Keratinocyte (primary cell): Measurements from ENCODE around the gene CAMK2G. TPM values are rescaled to one million over a fixed set of nuclear protein-coding genes. Genes with fewer than 3 reads are reported as not detected.

Source experiments
- DNase-seq: peaks from one replicate; pipeline ENCODE4 v3.0.0-alpha.2; 2011; ENCODE audit warnings: low read depth, missing footprints, low spot score
- FAIRE-seq: peaks from 2 replicates; lab custom pipeline; 2011; peaks lifted over from hg19 to GRCh38; lab: Jason Lieb, UNC
- H2AFZ ChIP-seq: 2 replicates; pipeline ENCODE4 v1.6.0; 2012; ENCODE audit warnings: low read length, control low read depth, inconsistent platforms; ENCODE audit not compliant: control insufficient read depth
- H3K27ac ChIP-seq: 2 replicates; pipeline ENCODE4 v1.5.1; 2011; ENCODE audit warnings: low read length; ENCODE audit not compliant: control insufficient read depth, insufficient read depth
- H3K27me3 ChIP-seq: 3 replicates; pipeline ENCODE4 v1.6.0; 2011; ENCODE audit warnings: low read length; ENCODE audit not compliant: control insufficient read depth, insufficient read depth; ENCODE audit errors: extremely low read depth
- H3K36me3 ChIP-seq, 2 experiments: 2 replicates in 1 of 2; 3 replicates in 1 of 2; pipeline ENCODE4 v1.5.1; 2011; ENCODE audit warnings: low read length in 2 of 2, mild to moderate bottlenecking in 1 of 2; ENCODE audit not compliant: control insufficient read depth in 2 of 2, insufficient read depth in 2 of 2; ENCODE audit errors: extremely low read depth in 1 of 2
- H3K4me1 ChIP-seq: 3 replicates; pipeline ENCODE4 v1.5.1; 2011; ENCODE audit warnings: low read length; ENCODE audit not compliant: control insufficient read depth, insufficient read depth; ENCODE audit errors: extremely low read depth
- H3K4me2 ChIP-seq: 3 replicates; pipeline ENCODE4 v1.6.0; 2011; ENCODE audit warnings: low read depth, low read length; ENCODE audit not compliant: control insufficient read depth, insufficient read depth; ENCODE audit errors: extremely low read depth
- H3K4me3 ChIP-seq, 3 experiments: fragments of 200-600 bp in 1 of 3; sonication (generic) in 1 of 3; 2 replicates in 2 of 3; 3 replicates in 1 of 3; pipeline ENCODE4 v1.5.1; 2011 to 2016; ENCODE audit warnings: low read length in 3 of 3, mild to moderate bottlenecking in 3 of 3, control low read depth in 2 of 3, inconsistent platforms in 1 of 3, low read depth in 1 of 3, mixed read lengths in 1 of 3, mixed run types in 1 of 3, moderate library complexity in 1 of 3; ENCODE audit not compliant: control insufficient read depth in 2 of 3, insufficient read depth in 2 of 3; ENCODE audit errors: extremely low read depth in 1 of 3
- H3K79me2 ChIP-seq: 2 replicates; pipeline ENCODE4 v1.6.0; 2012; ENCODE audit warnings: low read length; ENCODE audit not compliant: control insufficient read depth, insufficient read depth
- H3K9ac ChIP-seq: 3 replicates; pipeline ENCODE4 v1.6.0; 2011; ENCODE audit warnings: low read length; ENCODE audit not compliant: control insufficient read depth, insufficient read depth; ENCODE audit errors: extremely low read depth
- H3K9me1 ChIP-seq: 3 replicates; pipeline ENCODE4 v1.6.0; 2011; ENCODE audit warnings: low read length; ENCODE audit not compliant: control insufficient read depth, insufficient read depth; ENCODE audit errors: extremely low read depth
- H3K9me3 ChIP-seq: 2 replicates; pipeline ENCODE4 v1.5.1; 2012; ENCODE audit warnings: low read depth, low read length; ENCODE audit not compliant: control insufficient read depth
- H4K20me1 ChIP-seq: 3 replicates; pipeline ENCODE4 v1.6.0; 2011; ENCODE audit warnings: low read length; ENCODE audit not compliant: control insufficient read depth, insufficient read depth; ENCODE audit errors: extremely low read depth
- EZH2 ChIP-seq: IDR thresholded peaks from one replicate; pipeline ENCODE4 v1.6.1; 2012; ENCODE audit warnings: inconsistent platforms, mild to moderate bottlenecking, low read length, moderate library complexity
- dilution Hi-C: fragments of 300-500 bp; cut with MboI; formaldehyde crosslinking; loops from one replicate; pipeline ENCODE4 v1.7.0; 2020; ENCODE audit warnings: low sequenced_read_pairs; ENCODE audit not compliant: extremely low pct_ligation_motif_present
- polyA plus RNA-seq, 5 experiments: library from polyadenylated mRNA; depleted of rRNA in 3 of 5; stranded (reverse) in 3 of 5; stranded (forward) in 1 of 5; unstranded in 1 of 5; fragments of >200 nt; gene quantifications; 1 replicate in 1 of 5; 2 replicates in 3 of 5; 3 replicates in 1 of 5; pipeline versions ENCODE4 v1.2.1 to v1.2.3, GENCODE V29; 2011 to 2012; ENCODE audit warnings: missing spikeins in 2 of 5, low read depth in 1 of 5, low replicate concordance in 1 of 5
- TF ChIP-seq, protein P1 (sequence below), 3 experiments: IDR thresholded peaks in 1 of 3; conservative IDR thresholded peaks in 1 of 3; optimal IDR thresholded peaks in 1 of 3; 2 replicates in 2 of 3; 3 replicates in 1 of 3; pipeline versions ENCODE3 to v1.5.1; 2011; ENCODE audit warnings: low read length in 3 of 3, mild to moderate bottlenecking in 3 of 3, moderate library complexity in 2 of 3, control low read depth in 1 of 3, inconsistent platforms in 1 of 3; ENCODE audit not compliant: insufficient read depth in 2 of 3; ENCODE audit errors: extremely low read depth in 1 of 3

The CAMK2G gene
- polyA plus RNA-seq, 1 donor (not counting 4 experiments of a cell fraction or from before 2014, with no cell fraction given), result 17.6 TPM

DNA sequence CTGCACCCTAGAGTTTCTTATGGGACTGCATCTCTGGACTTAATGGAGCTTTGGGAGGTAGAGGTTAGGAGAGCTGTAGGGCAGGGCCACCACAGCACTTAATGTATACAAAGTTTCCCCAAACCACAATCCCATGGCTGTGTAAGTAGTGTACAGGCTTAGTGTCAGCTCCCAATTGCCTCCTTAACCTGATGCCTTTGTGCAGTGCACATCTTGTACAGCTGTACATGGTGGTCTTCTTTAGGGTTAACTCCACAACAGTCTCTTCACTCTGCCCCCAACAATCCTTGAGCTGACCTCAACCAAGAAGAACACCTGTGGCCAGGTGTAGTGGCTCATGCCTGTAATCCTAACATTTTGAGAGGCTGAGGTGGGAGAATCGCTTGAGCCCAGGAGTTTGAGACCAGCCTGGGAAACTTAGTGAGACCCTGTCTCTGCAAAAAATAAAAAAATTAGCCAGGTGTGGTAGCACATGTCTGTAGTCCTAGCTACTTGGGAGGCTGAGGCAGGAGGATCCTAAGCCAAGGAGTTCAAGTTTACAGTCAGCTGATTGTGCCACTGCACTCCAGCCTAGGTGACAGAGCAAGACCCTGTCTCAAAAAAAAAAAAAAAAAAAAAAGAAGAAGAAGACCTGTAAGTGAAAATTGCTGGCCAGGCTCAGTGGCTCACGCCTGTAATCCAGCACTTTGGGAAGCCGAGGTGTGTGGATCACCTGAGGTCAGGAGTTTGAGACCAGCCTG, 43.4 kb upstream of the CAMK2G start:
- H3K27ac ChIP-seq, result peak overlapping the region; percentile 39
- H3K79me2 ChIP-seq, result peaks cover 28% of the 10 kb centered on the region
- dilution Hi-C loops, result no loop called here
- peaks cover 44% of the 10 kb centered on the region for H3K4me1 ChIP-seq
- H3K4me2 ChIP-seq, result no peak overlapping the region
- H4K20me1 ChIP-seq, result peaks cover 21% of the 10 kb centered on the region
- H3K36me3 ChIP-seq, result peaks cover 28 to 42% of the 10 kb centered on the region in 2 experiments
- H3K9ac ChIP-seq, result no peak overlapping the region
- H2AFZ ChIP-seq, result no peak overlapping the region
- TF ChIP-seq, protein P1, sequence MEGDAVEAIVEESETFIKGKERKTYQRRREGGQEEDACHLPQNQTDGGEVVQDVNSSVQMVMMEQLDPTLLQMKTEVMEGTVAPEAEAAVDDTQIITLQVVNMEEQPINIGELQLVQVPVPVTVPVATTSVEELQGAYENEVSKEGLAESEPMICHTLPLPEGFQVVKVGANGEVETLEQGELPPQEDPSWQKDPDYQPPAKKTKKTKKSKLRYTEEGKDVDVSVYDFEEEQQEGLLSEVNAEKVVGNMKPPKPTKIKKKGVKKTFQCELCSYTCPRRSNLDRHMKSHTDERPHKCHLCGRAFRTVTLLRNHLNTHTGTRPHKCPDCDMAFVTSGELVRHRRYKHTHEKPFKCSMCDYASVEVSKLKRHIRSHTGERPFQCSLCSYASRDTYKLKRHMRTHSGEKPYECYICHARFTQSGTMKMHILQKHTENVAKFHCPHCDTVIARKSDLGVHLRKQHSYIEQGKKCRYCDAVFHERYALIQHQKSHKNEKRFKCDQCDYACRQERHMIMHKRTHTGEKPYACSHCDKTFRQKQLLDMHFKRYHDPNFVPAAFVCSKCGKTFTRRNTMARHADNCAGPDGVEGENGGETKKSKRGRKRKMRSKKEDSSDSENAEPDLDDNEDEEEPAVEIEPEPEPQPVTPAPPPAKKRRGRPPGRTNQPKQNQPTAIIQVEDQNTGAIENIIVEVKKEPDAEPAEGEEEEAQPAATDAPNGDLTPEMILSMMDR (optimal IDR thresholded peaks at IDR 0.05 in 1 of 3, IDR thresholded peaks at IDR 0.05 in 1 of 3, conservative IDR thresholded peaks at IDR 0.05 in 1 of 3; ENCODE audit: extremely low read depth in 1 of 3, insufficient read depth in 2 of 3, low read length in 3 of 3), result no peak
- no peaks in the 10 kb centered on the region for H3K9me1 ChIP-seq
- FAIRE-seq, result no peak
- H3K9me3 ChIP-seq, result no peaks in the 10 kb centered on the region
- no peaks in the 10 kb centered on the region for H3K27me3 ChIP-seq
- DNase-seq, result no peak
- H3K4me3 ChIP-seq, result no peak overlapping the region

DNA sequence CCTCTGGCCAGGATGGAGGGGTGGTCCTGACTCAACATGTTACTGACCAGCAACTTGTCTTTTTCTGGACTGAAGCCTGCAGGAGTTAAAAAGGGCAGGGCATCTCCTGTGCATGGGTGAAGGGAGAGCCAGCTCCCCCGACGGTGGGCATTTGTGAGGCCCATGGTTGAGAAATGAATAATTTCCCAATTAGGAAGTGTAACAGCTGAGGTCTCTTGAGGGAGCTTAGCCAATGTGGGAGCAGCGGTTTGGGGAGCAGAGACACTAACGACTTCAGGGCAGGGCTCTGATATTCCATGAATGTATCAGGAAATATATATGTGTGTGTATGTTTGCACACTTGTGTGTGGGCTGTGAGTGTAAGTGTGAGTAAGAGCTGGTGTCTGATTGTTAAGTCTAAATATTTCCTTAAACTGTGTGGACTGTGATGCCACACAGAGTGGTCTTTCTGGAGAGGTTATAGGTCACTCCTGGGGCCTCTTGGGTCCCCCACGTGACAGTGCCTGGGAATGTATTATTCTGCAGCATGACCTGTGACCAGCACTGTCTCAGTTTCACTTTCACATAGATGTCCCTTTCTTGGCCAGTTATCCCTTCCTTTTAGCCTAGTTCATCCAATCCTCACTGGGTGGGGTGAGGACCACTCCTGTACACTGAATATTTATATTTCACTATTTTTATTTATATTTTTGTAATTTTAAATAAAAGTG, 42.6 kb upstream of the CAMK2G start:
- peak overlapping the region; percentile 49 for H3K27ac ChIP-seq
- no peak overlapping the region for H3K9ac ChIP-seq
- H4K20me1 ChIP-seq, result peaks cover 21% of the 10 kb centered on the region
- no peaks in the 10 kb centered on the region for H3K9me1 ChIP-seq
- TF ChIP-seq, protein P1 (optimal IDR thresholded peaks at IDR 0.05 in 1 of 3, IDR thresholded peaks at IDR 0.05 in 1 of 3, conservative IDR thresholded peaks at IDR 0.05 in 1 of 3; ENCODE audit: extremely low read depth in 1 of 3, insufficient read depth in 2 of 3, low read length in 3 of 3), result no peak
- TF ChIP-seq EZH2, result no peak
- DNase-seq, result no peak
- H3K4me1 ChIP-seq, result peaks cover 49% of the 10 kb centered on the region
- peaks cover 32 to 49% of the 10 kb centered on the region in 2 experiments for H3K36me3 ChIP-seq
- H3K4me3 ChIP-seq, result no peak overlapping the region
- H3K79me2 ChIP-seq, result peaks cover 37% of the 10 kb centered on the region
- no peak overlapping the region for H2AFZ ChIP-seq
- dilution Hi-C loops, result no loop called here
- H3K27me3 ChIP-seq, result no peaks in the 10 kb centered on the region
- FAIRE-seq, result no peak
- peak overlapping the region; percentile 27 for H3K4me2 ChIP-seq
- H3K9me3 ChIP-seq, result no peaks in the 10 kb centered on the region
